ENCODE measurements around the gene CCDC71.
A peak's percentile ranks its signal among the peaks of the same experiment; 100 is the strongest.

The CCDC71 gene

DNA sequence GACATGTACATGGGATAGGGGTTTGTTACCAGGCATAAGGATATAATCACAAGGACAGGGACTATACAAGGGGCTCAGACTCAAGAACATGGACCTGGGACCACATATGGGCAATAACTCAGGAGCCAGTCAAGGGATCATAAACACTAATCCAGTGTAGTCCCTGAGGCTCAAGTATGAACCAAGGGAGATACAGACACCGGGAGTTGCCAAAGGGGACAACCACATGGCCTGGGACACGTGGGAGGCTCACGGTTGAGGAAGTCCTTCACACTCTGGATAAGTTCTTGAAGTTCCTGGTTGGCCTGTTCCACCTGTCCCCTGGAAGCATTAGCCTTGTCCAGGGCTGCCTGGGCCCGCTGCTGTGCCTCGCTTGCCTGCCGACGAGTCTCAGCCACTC is 43.7 kb downstream of the CCDC71 start:
- TF ChIP-seq, protein P1, sequence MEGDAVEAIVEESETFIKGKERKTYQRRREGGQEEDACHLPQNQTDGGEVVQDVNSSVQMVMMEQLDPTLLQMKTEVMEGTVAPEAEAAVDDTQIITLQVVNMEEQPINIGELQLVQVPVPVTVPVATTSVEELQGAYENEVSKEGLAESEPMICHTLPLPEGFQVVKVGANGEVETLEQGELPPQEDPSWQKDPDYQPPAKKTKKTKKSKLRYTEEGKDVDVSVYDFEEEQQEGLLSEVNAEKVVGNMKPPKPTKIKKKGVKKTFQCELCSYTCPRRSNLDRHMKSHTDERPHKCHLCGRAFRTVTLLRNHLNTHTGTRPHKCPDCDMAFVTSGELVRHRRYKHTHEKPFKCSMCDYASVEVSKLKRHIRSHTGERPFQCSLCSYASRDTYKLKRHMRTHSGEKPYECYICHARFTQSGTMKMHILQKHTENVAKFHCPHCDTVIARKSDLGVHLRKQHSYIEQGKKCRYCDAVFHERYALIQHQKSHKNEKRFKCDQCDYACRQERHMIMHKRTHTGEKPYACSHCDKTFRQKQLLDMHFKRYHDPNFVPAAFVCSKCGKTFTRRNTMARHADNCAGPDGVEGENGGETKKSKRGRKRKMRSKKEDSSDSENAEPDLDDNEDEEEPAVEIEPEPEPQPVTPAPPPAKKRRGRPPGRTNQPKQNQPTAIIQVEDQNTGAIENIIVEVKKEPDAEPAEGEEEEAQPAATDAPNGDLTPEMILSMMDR (IDR thresholded peaks at IDR 0.05): no peak
- no peak for TF ChIP-seq ZFX (IDR thresholded peaks at IDR 0.05; ENCODE audit: borderline replicate concordance)
- H3K27ac ChIP-seq: no peak overlapping the region

GRCh38 chr3:49122022-49122421 is 44.1 kb downstream of the CCDC71 start:
- H3K27ac ChIP-seq: peak overlapping the region; percentile 97
- no peak for TF ChIP-seq ZFX (IDR thresholded peaks at IDR 0.05; ENCODE audit: borderline replicate concordance)
- TF ChIP-seq, protein P1 (IDR thresholded peaks at IDR 0.05): no peak

DNA sequence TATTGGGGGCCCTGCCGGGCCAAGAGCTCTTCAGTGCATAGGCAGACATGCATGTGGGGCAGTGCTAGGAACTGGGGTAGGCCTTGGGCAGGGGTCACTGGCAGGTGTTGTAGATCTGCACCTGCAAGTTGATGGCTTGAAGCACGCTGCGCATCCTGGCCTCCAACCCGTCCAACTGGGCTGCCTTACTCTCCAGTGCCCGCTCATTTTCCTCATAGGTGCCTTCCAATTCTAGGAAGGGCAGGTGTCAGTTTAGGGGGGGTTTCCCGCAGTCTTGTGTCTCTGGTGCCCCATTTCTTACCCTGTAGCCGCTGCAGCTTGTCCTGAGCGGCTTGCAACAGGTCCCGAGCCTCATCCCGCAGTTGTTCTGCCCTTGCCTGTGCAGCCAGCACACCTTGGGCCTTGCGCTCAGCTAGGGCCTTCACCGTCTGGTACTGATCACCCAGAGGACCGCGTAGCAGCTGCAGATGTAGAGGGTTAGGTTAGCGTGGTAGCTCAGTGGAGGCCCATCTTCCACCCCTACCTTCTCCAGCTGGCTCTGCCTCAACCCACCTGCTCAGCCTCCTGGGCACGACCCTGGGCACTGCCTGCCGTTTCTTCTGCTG is 44.9 kb downstream of the CCDC71 start:
- TF ChIP-seq, protein P1 (IDR thresholded peaks at IDR 0.05): no peak
- TF ChIP-seq ZFX (IDR thresholded peaks at IDR 0.05; ENCODE audit: borderline replicate concordance): no peak
- peak overlapping the region; percentile 97 for H3K27ac ChIP-seq

GRCh38 chr3:49120438-49121131 is 45.5 kb downstream of the CCDC71 start, which contains the start of gene USP19:
Gene USP19, minus strand, starts transcription at chr3:49120823. Its CDS starts 1,678 bp downstream, at chr3:49119145.
- TF ChIP-seq, protein P1 (IDR thresholded peaks at IDR 0.05): no peak
- no peak for TF ChIP-seq ZFX (IDR thresholded peaks at IDR 0.05; ENCODE audit: borderline replicate concordance)
- peak within 1 kb of the TSS; percentile 97 for H3K27ac ChIP-seq

GRCh38 chr3:49120096-49120437 is 46.1 kb downstream of the CCDC71 start:
- H3K27ac ChIP-seq: peak overlapping the region; percentile 97
- no peak for TF ChIP-seq ZFX (IDR thresholded peaks at IDR 0.05; ENCODE audit: borderline replicate concordance)
- TF ChIP-seq, protein P1 (IDR thresholded peaks at IDR 0.05): no peak

DNA sequence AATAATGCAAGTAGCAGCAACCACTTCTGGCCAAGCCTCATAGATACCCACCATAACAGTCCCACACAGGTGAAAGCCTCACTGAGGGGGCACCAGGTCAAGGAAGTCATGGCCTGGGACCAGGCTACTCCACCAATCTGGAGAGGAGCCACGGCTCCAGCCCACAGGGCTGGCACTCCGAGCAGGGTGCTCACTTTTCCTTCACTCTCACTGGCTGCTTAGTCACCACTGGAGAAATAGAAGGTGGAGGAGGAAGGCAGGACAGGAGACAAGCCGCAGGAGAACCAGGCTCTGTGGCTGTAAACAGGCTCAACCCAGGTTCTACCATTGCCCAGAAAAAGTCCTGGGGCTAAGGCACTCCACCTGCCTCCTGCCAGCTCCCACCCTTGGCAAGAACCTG is 46.7 kb downstream of the CCDC71 start:
- TF ChIP-seq, protein P1 (IDR thresholded peaks at IDR 0.05): no peak
- no peak for TF ChIP-seq ZFX (IDR thresholded peaks at IDR 0.05; ENCODE audit: borderline replicate concordance)
- peak overlapping the region; percentile 97 for H3K27ac ChIP-seq

- no peak for TF ChIP-seq ZFX (IDR thresholded peaks at IDR 0.05; ENCODE audit: borderline replicate concordance)
- TF ChIP-seq, protein P1 (IDR thresholded peaks at IDR 0.05): no peak
- H3K27ac ChIP-seq: peak overlapping the region; percentile 97
Measured at GRCh38 chr3:49119036-49119435, 47.1 kb downstream of the CCDC71 start.

Data from 22Rv1 (cell line).